ENCODE results near the gene RPL5. TPM values are rescaled to one million over a fixed set of nuclear protein-coding genes. Genes with fewer than 3 reads are reported as not detected.
A peak's percentile ranks its signal among the peaks of the same experiment; 100 is the strongest.

Gene RPL5
- total and polyA plus RNA-seq, 9 of the 15 experiments (the other 6 are each of a cell fraction or from before 2014, with no cell fraction given) = 1,467 to 4,252 (median 2,454) TPM

DNA sequence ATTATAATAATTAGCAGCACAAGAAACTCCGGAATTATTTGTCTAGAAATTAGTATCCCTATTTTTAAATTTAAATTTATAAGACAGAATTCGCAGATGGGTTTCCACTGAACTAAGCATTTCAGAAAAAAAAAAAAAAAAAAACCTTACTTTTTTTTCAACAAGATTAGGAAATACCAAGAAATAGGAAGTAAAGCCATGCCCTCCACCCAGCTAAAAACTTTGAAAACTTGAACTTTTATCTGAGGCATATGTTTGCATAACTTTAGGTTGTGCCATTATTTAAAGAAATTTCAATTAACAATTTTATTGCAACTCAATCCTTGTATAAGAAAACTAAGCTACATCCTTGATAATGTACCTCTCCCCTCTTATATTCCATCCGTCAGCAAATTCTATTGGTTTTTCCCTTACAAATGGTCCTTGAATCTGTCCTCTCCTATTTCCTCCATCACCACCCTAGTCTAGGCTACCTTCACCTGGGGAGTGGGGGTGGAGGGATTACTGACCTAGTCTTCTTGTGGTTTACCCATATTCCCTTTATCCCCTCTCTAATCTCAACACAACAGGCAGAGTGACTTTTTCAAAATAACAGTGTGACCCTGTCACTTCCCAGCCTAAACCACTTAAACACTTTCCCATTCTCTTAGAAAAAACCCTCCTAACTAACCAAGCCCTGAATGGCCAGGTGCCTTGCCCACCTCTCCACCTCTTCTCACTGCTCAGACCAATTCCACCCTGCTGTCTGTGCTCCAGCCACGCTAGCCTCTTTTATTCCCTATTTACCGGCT lies 45.5 kb upstream of the RPL5 start (continued):
- TF ChIP-seq MTA2 (IDR thresholded peaks at IDR 0.05; ENCODE audit: low read depth) = peak; percentile 46

- H3K4me2 ChIP-seq (ENCODE audit: insufficient read depth, low read length) = no peak overlapping the region
- H3K27ac ChIP-seq (ENCODE audit: extremely low read depth, low read depth, low read length) = no peak overlapping the region
- H3K9me3 ChIP-seq (replicated peaks; ENCODE audit: control insufficient read depth, insufficient read depth, low read depth, low read length) = no peaks in the 10 kb centered on the region
- ChIA-PET POLR2A (interaction anchor here (0.7 to 3.2 kb wide), 3 partner anchors 12 to 38 kb away, joined by 3 to 12 read pairs (median 4); no protein-coding TSS in a partner anchor), CTCF (ENCODE audit: low intra/inter-chr PET ratio) (no interaction called here)
- no peak for DNase-seq (ENCODE audit: extremely low read depth in 1 of 4, low spot score in 3 of 4)
- no peak for FAIRE-seq
- no peak overlapping the region for H3K4me3 ChIP-seq
- H3K36me3 ChIP-seq (ENCODE audit: control insufficient read depth, insufficient read depth, low read length) = no peaks in the 10 kb centered on the region
- intact Hi-C loops (cut with micrococcal nuclease) (no loop called here), in situ Hi-C loops (cut with MboI) (no loop called here)
- no peak overlapping the region for H3K9ac ChIP-seq (ENCODE audit: insufficient read depth in 1 of 2, low read depth in 2 of 2, low read length in 2 of 2)
- no peak overlapping the region for H2AFZ ChIP-seq (ENCODE audit: low read depth, low read length)
- no peaks in the 10 kb centered on the region for H4K20me1 ChIP-seq (replicated peaks; ENCODE audit: control insufficient read depth, insufficient read depth, low read length)
- H3K79me2 ChIP-seq (ENCODE audit: control insufficient read depth, insufficient read depth, low read length) = no peaks in the 10 kb centered on the region
- BruUV-seq (replicated peaks) = no TSS peak
- no peak for ATAC-seq
- H3K4me1 ChIP-seq (replicated peaks in 1 of 2; ENCODE audit: control insufficient read depth in 2 of 2, insufficient read depth in 2 of 2, low read length in 2 of 2) = peaks cover 20 to 30% of the 10 kb centered on the region in 2 experiments; a peak in 4 of 5 replicates
- no peaks in the 10 kb centered on the region for H3K27me3 ChIP-seq (ENCODE audit: control insufficient read depth in 2 of 2, insufficient read depth in 2 of 2, low read length in 2 of 2)
- no peaks in the 10 kb centered on the region for H3K9me1 ChIP-seq (ENCODE audit: control insufficient read depth, insufficient read depth, low read length)
- TF ChIP-seq ZBTB1 (CRISPR knock-in tag; IDR thresholded peaks at IDR 0.05; ENCODE audit: borderline replicate concordance, low read depth) = no peak
- no peak for TF ChIP-seq CEBPZ (IDR thresholded peaks at IDR 0.05; ENCODE audit: borderline replicate concordance, low read depth, low read length)
- TF ChIP-seq E2F4 (CRISPR knock-in tag; IDR thresholded peaks at IDR 0.05; ENCODE audit: low read depth) = no peak
- no peak for TF ChIP-seq XRCC5 (IDR thresholded peaks at IDR 0.05; ENCODE audit: low read depth, low read length)
- TF ChIP-seq, protein P1, sequence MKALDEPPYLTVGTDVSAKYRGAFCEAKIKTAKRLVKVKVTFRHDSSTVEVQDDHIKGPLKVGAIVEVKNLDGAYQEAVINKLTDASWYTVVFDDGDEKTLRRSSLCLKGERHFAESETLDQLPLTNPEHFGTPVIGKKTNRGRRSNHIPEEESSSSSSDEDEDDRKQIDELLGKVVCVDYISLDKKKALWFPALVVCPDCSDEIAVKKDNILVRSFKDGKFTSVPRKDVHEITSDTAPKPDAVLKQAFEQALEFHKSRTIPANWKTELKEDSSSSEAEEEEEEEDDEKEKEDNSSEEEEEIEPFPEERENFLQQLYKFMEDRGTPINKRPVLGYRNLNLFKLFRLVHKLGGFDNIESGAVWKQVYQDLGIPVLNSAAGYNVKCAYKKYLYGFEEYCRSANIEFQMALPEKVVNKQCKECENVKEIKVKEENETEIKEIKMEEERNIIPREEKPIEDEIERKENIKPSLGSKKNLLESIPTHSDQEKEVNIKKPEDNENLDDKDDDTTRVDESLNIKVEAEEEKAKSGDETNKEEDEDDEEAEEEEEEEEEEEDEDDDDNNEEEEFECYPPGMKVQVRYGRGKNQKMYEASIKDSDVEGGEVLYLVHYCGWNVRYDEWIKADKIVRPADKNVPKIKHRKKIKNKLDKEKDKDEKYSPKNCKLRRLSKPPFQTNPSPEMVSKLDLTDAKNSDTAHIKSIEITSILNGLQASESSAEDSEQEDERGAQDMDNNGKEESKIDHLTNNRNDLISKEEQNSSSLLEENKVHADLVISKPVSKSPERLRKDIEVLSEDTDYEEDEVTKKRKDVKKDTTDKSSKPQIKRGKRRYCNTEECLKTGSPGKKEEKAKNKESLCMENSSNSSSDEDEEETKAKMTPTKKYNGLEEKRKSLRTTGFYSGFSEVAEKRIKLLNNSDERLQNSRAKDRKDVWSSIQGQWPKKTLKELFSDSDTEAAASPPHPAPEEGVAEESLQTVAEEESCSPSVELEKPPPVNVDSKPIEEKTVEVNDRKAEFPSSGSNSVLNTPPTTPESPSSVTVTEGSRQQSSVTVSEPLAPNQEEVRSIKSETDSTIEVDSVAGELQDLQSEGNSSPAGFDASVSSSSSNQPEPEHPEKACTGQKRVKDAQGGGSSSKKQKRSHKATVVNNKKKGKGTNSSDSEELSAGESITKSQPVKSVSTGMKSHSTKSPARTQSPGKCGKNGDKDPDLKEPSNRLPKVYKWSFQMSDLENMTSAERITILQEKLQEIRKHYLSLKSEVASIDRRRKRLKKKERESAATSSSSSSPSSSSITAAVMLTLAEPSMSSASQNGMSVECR (CRISPR knock-in tag; IDR thresholded peaks at IDR 0.05) = no peak
- no peak for TF ChIP-seq ZKSCAN3 (CRISPR knock-in tag; IDR thresholded peaks at IDR 0.05)
- no peak for TF ChIP-seq CCAR2 (IDR thresholded peaks at IDR 0.05; ENCODE audit: low read depth, low read length)
- TF ChIP-seq PRPF4 (IDR thresholded peaks at IDR 0.05; ENCODE audit: insufficient read depth, low read depth, low read length, poor library complexity, severe bottlenecking) = no peak
- TF ChIP-seq PTBP1 (IDR thresholded peaks at IDR 0.05; ENCODE audit: low read depth, low read length) = no peak
- no peak for TF ChIP-seq FOXJ3 (CRISPR knock-in tag; IDR thresholded peaks at IDR 0.05)
Measured at GRCh38 chr1:92790081-92790480, 41.8 kb upstream of the RPL5 start.

All from K562 (cell line).